ACC112 (cell line): Measurements from ENCODE around the gene KCNK16.

Experiments used
- H2AFZ ChIP-seq: fragments of 200-600 bp; sonication (generic); one replicate; pipeline ENCODE4 v1.6.0; 2017; ENCODE audit warnings: antibody characterized with exemption, low read length; ENCODE audit not compliant: unreplicated experiment
- H3K27ac ChIP-seq: fragments of 200-600 bp; sonication (generic); 2 replicates; pipeline ENCODE4 v1.5.1; 2014; ENCODE audit warnings: low read depth, mild to moderate bottlenecking, antibody characterized with exemption, low read length, moderate library complexity
- H3K27me3 ChIP-seq: fragments of 200-600 bp; sonication (generic); 2 replicates; pipeline ENCODE4 v1.6.1; 2014; ENCODE audit warnings: mild to moderate bottlenecking, antibody characterized with exemption, low read length, moderate library complexity, mixed read lengths; ENCODE audit not compliant: insufficient read depth
- H3K36me3 ChIP-seq: fragments of 200-600 bp; sonication (generic); 2 replicates; pipeline ENCODE4 v1.6.1; 2016; ENCODE audit warnings: mild to moderate bottlenecking, antibody characterized with exemption, low read length, moderate library complexity, mixed read lengths; ENCODE audit not compliant: insufficient read depth
- H3K4me1 ChIP-seq: fragments of 200-600 bp; sonication (generic); one replicate; pipeline ENCODE4 v1.6.1; 2016; ENCODE audit warnings: low read length, mixed read lengths; ENCODE audit not compliant: insufficient read depth, unreplicated experiment, control insufficient read depth
- H3K4me3 ChIP-seq: fragments of 200-600 bp; sonication (generic); 2 replicates; pipeline ENCODE4 v1.5.1; 2014; ENCODE audit warnings: mild to moderate bottlenecking, low read depth, low read length
- H3K79me2 ChIP-seq: fragments of 200-600 bp; sonication (generic); one replicate; pipeline ENCODE4 v1.6.0; 2016; ENCODE audit warnings: low read length; ENCODE audit not compliant: control insufficient read depth, unreplicated experiment, insufficient read depth

The KCNK16 gene

DNA sequence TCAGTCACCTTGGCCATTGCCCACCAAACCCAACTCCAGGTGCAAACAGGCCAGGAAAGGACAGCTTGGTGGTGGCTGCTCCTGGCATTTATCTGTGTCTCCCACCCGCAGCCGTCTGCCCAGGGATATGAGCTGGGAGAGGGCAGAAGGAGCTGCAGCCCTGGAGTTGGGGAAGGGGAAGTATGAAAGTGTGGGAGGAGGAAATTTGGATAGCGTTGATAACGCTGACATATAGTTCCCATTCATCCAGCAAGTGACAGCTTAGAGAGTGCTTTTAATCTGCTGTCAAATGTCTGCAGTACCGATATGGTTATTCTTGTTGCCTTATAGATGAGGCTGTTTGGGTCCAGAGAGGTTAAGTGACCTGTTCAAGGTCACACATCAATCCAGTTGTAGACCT is 741 bp downstream of the KCNK16 start:
- no peaks in the 10 kb centered on the region for H3K36me3 ChIP-seq
- no peak overlapping the region for H2AFZ ChIP-seq

DNA sequence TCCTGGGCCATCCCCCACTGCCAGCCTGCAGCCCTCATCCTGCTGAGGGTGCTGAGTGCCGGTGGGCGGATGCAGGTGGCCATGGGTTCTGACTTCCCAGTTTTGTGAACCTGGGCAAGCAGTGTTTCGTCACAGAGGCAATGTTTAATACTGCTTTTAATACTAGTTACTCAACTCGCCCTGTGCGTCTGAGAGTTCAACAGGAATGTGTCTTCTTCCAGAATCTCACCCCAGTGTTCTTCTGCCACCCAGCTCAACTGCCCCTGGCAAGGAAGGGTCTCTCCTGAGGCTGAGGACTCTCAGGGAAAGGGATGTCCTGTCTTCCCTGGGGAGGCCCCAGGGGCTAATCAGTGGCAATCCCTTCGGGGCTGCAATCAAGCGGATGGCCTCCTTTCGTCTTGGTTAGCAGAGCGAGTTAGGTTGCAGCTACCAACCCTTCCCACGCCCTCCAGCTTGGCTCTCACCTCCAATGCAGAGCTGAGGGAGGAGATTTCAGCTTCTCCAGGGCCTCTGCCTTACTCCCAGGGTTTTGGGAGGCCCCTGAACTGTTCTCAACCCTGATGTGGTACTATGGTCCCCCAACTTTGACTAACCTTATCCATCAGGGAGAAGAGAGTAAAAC is 2.0 kb downstream of the KCNK16 start:
- Histone ChIP-seq H3K36me3 (no peaks in the 10 kb centered on the region), H3K27ac (no peak overlapping the region), H3K4me1 (no peaks in the 10 kb centered on the region), H3K27me3 (peaks cover 73% of the 10 kb centered on the region), H3K79me2 (no peaks in the 10 kb centered on the region), H2AFZ (no peak overlapping the region), H3K4me3 (no peak overlapping the region)

More for the DNA sequence above, 741 bp downstream of the KCNK16 start:
- H3K27me3 ChIP-seq: peaks cover 63% of the 10 kb centered on the region
- H3K4me1 ChIP-seq: no peaks in the 10 kb centered on the region
- no peaks in the 10 kb centered on the region for H3K79me2 ChIP-seq
- H3K4me3 ChIP-seq: no peak overlapping the region
- H3K27ac ChIP-seq: no peak overlapping the region

DNA sequence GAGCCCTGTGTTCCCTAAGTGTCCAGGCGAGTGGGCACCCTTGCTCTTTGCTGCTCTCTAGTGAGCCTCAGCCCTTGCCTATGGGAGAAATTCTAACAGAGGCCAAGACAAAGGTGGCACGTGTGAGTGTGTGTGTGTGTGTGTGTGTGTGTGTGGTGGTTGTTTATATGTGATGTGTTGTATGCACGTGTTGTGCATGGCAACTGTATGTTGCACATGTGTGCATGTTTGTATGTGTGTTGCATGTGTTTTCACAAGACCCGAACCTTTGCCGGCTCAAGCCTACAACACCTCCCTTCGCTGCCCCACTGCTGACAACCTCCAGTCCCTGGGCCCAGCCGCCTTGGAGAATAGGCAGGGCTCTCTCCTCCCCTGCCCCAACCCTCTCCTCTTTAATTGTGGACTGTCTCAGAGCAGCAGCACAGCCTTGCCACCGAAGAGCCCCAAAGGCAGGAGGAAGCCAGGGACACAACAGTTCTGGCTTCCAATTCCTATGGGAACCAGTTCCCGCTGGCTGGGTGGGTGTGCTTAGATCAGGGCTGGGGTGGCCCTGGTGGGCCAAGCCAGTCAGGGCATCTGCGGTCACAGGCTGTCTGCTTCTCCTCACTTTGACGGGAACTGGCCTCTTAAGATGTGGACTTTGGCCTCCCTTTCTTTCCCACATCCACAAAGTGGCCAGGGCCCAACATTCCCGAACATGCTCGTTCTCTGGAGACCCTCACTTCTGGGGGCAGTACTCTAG is 2.7 kb downstream of the KCNK16 start:
- H2AFZ ChIP-seq: no peak overlapping the region

DNA sequence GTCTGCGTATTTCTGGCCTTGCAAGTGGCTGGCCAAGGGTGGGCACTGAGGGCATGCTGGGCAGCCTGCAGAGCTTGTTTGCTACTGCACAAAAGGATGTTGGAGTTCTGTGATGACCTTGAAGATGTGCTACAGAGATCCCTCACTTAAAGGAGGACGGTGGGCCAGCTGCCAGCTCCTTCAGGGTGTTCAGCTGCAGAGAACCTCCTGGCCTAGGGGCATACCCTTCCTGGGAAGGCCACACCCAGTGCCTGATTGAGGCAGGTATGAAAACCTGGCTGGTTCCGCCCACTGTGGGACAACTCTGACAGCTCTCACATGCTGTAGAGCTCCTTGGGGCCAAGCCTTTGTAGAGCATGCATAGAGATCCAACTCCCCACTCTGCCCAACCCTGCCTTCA is 5.2 kb downstream of the KCNK16 start:
- Histone ChIP-seq H3K36me3 (no peaks in the 10 kb centered on the region), H3K79me2 (no peaks in the 10 kb centered on the region), H2AFZ (no peak overlapping the region), H3K4me3 (no peak overlapping the region), H3K27ac (no peak overlapping the region), H3K4me1 (no peaks in the 10 kb centered on the region), H3K27me3 (peaks cover 87% of the 10 kb centered on the region)

More for the DNA sequence above, 2.7 kb downstream of the KCNK16 start:
- Histone ChIP-seq H3K27me3 (peaks cover 80% of the 10 kb centered on the region), H3K27ac (no peak overlapping the region), H3K4me3 (no peak overlapping the region), H3K36me3 (no peaks in the 10 kb centered on the region), H3K79me2 (no peaks in the 10 kb centered on the region), H3K4me1 (no peaks in the 10 kb centered on the region)

DNA sequence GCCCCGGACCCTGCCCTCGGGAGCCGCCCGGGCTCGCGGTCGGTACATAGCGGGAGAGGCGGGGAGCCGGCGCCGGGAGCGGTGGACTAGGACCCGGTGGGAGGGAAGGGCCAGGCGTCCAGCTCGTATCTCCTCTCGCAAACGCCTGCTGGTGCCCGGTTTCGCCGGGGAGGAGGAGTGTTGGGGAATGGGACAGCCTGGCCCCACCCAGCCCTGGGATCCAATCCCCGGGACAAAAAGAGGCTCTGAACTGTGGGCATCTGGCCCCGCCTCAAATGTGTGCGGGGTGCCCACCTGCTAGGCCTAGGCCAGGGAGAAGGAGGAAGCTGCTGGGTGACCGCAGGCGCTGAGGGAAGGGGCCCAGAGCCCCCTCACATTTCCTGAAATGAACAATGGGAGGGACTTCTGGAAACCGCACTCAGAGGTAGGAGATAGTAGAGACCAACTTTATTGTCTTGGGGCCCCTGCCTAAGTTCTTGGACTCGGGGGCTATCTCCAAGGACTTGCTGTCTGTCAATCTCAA is 8.2 kb downstream of the KCNK16 start, which contains the start of gene KCNK17:
Gene KCNK17 (minus strand): TSS at position 147 of the 523 bp plus-strand sequence. CDS start 99 bp downstream, at position 48.
- Histone ChIP-seq H3K36me3 (no peaks in the 10 kb centered on the region), H3K79me2 (no peaks in the 10 kb centered on the region), H3K27me3 (peaks cover 74% of the 10 kb centered on the region), H3K27ac (no peak within 1 kb of the TSS), H2AFZ (no peak within 1 kb of the TSS), H3K4me3 (no peak within 1 kb of the TSS), H3K4me1 (no peaks in the 10 kb centered on the region)

DNA sequence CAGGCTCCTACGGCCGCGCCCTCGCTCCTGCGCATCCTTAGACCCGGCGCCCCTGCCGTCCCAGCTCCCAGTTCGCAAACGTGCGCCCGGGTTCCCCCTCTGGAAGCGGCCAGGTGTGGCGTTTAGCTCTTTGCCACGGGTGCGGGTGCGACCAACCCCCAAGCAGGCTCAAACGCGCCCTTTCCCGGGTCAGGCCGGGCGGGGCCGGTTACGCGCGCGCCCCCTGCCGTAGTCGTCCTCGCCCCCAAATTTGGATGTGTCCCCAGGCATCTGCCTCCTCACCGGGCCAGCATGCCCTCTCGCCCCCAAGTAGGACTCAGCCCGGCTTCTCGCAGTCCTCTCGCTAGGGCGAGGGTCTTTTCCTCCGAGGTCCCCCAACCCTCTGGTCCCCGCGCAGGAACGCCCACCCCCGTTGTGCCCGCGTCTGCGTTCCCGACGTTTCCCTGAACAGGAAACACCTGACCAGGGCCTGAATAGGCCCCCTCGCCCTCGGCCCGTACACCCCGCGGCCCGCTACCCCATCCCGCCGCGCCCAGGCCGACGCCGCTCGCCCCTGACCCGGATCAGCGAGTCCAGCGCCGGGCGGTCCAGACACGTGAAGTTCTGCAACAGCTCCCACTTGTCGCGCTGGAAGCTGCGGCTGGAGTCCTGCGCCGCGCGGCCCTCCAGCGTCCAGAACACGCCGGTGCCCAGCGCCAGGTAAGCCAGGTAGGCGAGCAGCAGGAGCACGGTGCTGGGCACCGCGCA is 8.8 kb downstream of the KCNK16 start:
- H3K4me1 ChIP-seq: no peaks in the 10 kb centered on the region
- no peaks in the 10 kb centered on the region for H3K79me2 ChIP-seq
- peaks cover 68% of the 10 kb centered on the region for H3K27me3 ChIP-seq
- H2AFZ ChIP-seq: no peak overlapping the region
- no peak overlapping the region for H3K4me3 ChIP-seq
- no peak overlapping the region for H3K27ac ChIP-seq
- H3K36me3 ChIP-seq: no peaks in the 10 kb centered on the region

DNA sequence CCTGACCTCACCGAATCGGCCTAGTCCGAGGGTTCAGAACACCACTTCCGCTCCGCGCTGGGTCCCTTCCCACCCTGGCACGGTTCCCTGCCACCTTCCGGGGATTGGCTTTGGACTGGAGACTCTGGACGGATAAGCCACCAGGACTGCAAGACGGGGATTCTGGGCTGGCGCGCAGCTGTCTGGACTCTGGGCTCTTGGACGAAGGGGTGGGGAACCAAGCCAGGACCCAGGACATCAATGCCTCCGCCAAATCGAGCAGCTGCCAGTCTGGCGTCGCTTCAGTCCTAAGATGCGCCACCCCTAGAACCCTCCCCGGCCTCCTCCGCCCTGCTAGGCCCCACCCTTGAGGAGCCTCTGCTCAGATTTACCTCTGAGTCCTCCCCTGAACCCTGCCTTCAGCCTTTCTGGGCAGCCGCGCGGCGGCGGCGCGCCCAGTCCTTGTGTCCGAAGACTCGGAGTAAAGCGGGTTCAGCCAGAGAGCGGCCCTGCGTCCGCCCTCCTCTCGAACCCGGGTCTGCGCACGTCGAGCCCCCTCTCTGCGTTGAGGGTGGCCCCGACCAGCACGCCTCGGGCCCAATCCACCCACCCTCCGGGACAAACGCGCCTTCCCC is 9.5 kb downstream of the KCNK16 start:
- H3K36me3 ChIP-seq: no peaks in the 10 kb centered on the region
- H3K4me1 ChIP-seq: no peaks in the 10 kb centered on the region
- no peak overlapping the region for H3K27ac ChIP-seq
- no peak overlapping the region for H2AFZ ChIP-seq
- H3K79me2 ChIP-seq: no peaks in the 10 kb centered on the region
- no peak overlapping the region for H3K4me3 ChIP-seq
- H3K27me3 ChIP-seq: peaks cover 64% of the 10 kb centered on the region

DNA sequence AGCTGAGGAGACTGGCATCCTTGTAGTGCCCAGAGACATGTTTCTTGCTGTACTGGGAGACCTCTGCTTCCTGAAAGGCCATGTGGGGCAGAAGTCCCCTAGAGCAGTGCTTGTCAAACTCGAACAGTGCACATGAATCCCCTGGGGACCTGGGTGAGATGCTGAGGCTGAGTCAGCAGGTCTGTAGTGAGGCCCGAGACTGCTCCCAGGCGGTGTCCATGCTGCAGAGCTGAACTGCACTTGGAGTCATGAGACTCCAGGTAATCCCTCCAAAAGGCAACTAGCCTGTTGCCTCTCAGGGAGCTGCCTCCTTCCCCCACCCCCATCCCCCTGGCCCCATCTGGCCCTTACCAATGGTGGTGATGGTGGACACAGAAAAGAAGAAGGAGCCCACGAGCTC is 12.0 kb downstream of the KCNK16 start:
- Histone ChIP-seq H2AFZ (no peak overlapping the region), H3K4me1 (no peaks in the 10 kb centered on the region), H3K79me2 (no peaks in the 10 kb centered on the region), H3K27me3 (peaks cover 46% of the 10 kb centered on the region), H3K27ac (no peak overlapping the region), H3K4me3 (no peak overlapping the region), H3K36me3 (no peaks in the 10 kb centered on the region)

DNA sequence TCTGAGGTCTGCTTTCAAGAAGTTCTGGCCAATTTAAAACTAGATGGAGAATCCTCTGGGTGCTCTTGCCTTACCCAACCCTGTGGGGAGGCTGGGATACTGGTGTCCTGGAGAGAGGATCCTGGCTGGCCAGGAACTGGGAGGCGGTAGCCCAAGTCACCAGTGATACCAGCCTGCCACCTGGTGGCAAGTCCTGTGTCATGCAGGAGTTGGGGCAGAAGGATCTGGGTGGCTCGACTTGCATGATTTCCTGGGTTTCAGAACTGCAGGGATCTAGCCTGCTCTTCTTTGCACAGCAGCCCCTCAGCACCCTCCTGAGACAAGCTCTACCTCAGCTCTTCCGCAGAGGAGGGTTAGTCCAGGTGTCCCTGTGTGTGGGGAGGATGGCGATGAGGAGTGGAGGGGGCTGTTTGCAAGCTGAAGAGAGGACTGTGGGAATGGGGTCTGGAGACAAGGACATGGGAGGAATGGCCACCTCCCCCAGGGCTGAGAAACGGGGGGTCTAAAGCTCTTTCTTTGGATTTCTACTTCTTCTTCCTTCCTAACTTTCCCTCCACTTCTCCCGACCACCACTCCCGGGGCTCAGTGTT is 12.5 kb downstream of the KCNK16 start:
- H3K36me3 ChIP-seq: no peaks in the 10 kb centered on the region
- no peak overlapping the region for H2AFZ ChIP-seq
- no peaks in the 10 kb centered on the region for H3K79me2 ChIP-seq
- peaks cover 43% of the 10 kb centered on the region for H3K27me3 ChIP-seq
- H3K27ac ChIP-seq: no peak overlapping the region
- H3K4me3 ChIP-seq: no peak overlapping the region
- no peaks in the 10 kb centered on the region for H3K4me1 ChIP-seq

DNA sequence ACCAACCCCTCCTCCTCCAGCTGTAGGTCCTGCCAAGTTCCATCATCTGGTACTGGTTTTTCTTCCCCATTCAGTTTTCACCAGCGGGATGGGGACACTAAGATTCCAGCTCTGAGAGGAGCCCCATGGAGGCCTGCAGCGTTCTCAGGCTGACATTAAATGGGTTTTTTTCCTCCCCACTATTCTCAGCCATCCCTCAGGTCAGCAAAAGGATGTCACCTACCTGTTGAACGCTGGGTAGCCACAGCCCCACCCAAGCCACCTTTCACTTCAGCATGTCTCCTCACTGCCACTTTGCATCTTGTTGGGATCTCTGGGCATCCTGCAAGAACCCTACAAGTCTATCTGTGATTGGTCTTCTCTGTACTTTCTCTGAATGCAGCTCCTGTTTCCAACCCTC is 15.0 kb downstream of the KCNK16 start:
- Histone ChIP-seq H3K27ac (no peak overlapping the region), H3K4me1 (no peaks in the 10 kb centered on the region), H3K79me2 (no peaks in the 10 kb centered on the region), H3K27me3 (peaks cover 19% of the 10 kb centered on the region), H3K36me3 (no peaks in the 10 kb centered on the region), H2AFZ (no peak overlapping the region), H3K4me3 (no peak overlapping the region)
